Measurements from ENCODE around the gene SRPX2. TPM values are rescaled to one million over a fixed set of nuclear protein-coding genes. Genes with fewer than 3 reads are reported as not detected.

The SRPX2 gene
- total RNA-seq, 1 donor from 2014 or later, result not detected

GRCh38 chrX:100649550-100650356, 5.8 kb downstream of the SRPX2 start:
- intact Hi-C loops (cut with micrococcal nuclease), result no loop called here

GRCh38 chrX:100650841-100651240, 6.8 kb downstream of the SRPX2 start:
- intact Hi-C loops (cut with micrococcal nuclease), result no loop called here

- intact Hi-C loops (cut with micrococcal nuclease), result no loop called here
Measured at GRCh38 chrX:100652266-100652665, 8.3 kb downstream of the SRPX2 start.

- intact Hi-C loops (cut with micrococcal nuclease), result no loop called here
Measured at GRCh38 chrX:100654261-100654660, 10.3 kb downstream of the SRPX2 start.

GRCh38 chrX:100658941-100659381, 15.0 kb downstream of the SRPX2 start:
- intact Hi-C loops (cut with micrococcal nuclease), result no loop called here

GRCh38 chrX:100659431-100660137, 15.6 kb downstream of the SRPX2 start:
- intact Hi-C loops (cut with micrococcal nuclease), result no loop called here

- intact Hi-C loops (cut with micrococcal nuclease), result no loop called here
Measured at GRCh38 chrX:100662170-100662569, 18.2 kb downstream of the SRPX2 start.

GRCh38 chrX:100662796-100663195, 18.8 kb downstream of the SRPX2 start:
- intact Hi-C loops (cut with micrococcal nuclease), result no loop called here

- intact Hi-C loops (cut with micrococcal nuclease), result no loop called here
Measured at GRCh38 chrX:100663642-100664041, 19.6 kb downstream of the SRPX2 start.

- intact Hi-C loops (cut with micrococcal nuclease), result loop anchor here (5.0 kb wide), 1 partner anchor 614 kb away; no protein-coding TSS in a partner anchor
Measured at GRCh38 chrX:100672966-100673365, 29.0 kb downstream of the SRPX2 start.

- intact Hi-C loops (cut with micrococcal nuclease), result loop anchor here (5.0 kb wide), 1 partner anchor 614 kb away; no protein-coding TSS in a partner anchor
Measured at GRCh38 chrX:100673397-100673953, 29.5 kb downstream of the SRPX2 start.

GRCh38 chrX:100674705-100675104, 30.7 kb downstream of the SRPX2 start:
- intact Hi-C loops (cut with micrococcal nuclease), result loop anchor here (5.0 kb wide), 1 partner anchor 613 kb away; no protein-coding TSS in a partner anchor

GRCh38 chrX:100677611-100678181, 33.7 kb downstream of the SRPX2 start:
- intact Hi-C loops (cut with micrococcal nuclease), result no loop called here

GRCh38 chrX:100680756-100681155, 36.8 kb downstream of the SRPX2 start:
- intact Hi-C loops (cut with micrococcal nuclease), result no loop called here

GRCh38 chrX:100681599-100681998, 37.6 kb downstream of the SRPX2 start:
- intact Hi-C loops (cut with micrococcal nuclease), result no loop called here

- intact Hi-C loops (cut with micrococcal nuclease), result no loop called here
Measured at GRCh38 chrX:100682939-100683338, 38.9 kb downstream of the SRPX2 start.

GRCh38 chrX:100685284-100685996, 41.4 kb downstream of the SRPX2 start:
- intact Hi-C loops (cut with micrococcal nuclease), result loop anchor here (1.0 to 5.0 kb wide), 5 partner anchors 83 to 1117 kb away; no protein-coding TSS in a partner anchor

- intact Hi-C loops (cut with micrococcal nuclease), result loop anchor here (1.0 to 5.0 kb wide), 5 partner anchors 82 to 1116 kb away; no protein-coding TSS in a partner anchor
Measured at GRCh38 chrX:100685997-100686305, 42.0 kb downstream of the SRPX2 start.

GRCh38 chrX:100687128-100687527, 43.1 kb downstream of the SRPX2 start:
- intact Hi-C loops (cut with micrococcal nuclease), result loop anchor here (5.0 kb wide), 1 partner anchor 1115 kb away; no protein-coding TSS in a partner anchor

- intact Hi-C loops (cut with micrococcal nuclease), result loop anchor here (5.0 kb wide), 1 partner anchor 1115 kb away; no protein-coding TSS in a partner anchor
Measured at GRCh38 chrX:100687546-100687945, 43.5 kb downstream of the SRPX2 start.

- intact Hi-C loops (cut with micrococcal nuclease), result no loop called here
Measured at GRCh38 chrX:100695302-100695701, 51.3 kb downstream of the SRPX2 start.
